Smooth muscle cell of the coronary artery (primary cell): Measurements from ENCODE around the gene DRG2. TPM values are rescaled to one million over a fixed set of nuclear protein-coding genes. Genes with fewer than 3 reads are reported as not detected.

Experiments used
- total RNA-seq: library from RNA; depleted of rRNA; stranded (reverse); fragments of >200 nt; gene quantifications from 2 replicates; pipeline ENCODE4 v1.2.3, GENCODE V29; 2014; ENCODE audit warnings: low replicate concordance

DRG2 gene, protein sequence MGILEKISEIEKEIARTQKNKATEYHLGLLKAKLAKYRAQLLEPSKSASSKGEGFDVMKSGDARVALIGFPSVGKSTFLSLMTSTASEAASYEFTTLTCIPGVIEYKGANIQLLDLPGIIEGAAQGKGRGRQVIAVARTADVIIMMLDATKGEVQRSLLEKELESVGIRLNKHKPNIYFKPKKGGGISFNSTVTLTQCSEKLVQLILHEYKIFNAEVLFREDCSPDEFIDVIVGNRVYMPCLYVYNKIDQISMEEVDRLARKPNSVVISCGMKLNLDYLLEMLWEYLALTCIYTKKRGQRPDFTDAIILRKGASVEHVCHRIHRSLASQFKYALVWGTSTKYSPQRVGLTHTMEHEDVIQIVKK
- 31.0 and 35.0 TPM in 2 replicates for total RNA-seq

GRCh38 chr17:18087610-18088491 lies at the start of gene DRG2:
Gene DRG2, plus strand, starts transcription at chr17:18087948. Its CDS starts 76 bp downstream, at chr17:18088024.

DNA sequence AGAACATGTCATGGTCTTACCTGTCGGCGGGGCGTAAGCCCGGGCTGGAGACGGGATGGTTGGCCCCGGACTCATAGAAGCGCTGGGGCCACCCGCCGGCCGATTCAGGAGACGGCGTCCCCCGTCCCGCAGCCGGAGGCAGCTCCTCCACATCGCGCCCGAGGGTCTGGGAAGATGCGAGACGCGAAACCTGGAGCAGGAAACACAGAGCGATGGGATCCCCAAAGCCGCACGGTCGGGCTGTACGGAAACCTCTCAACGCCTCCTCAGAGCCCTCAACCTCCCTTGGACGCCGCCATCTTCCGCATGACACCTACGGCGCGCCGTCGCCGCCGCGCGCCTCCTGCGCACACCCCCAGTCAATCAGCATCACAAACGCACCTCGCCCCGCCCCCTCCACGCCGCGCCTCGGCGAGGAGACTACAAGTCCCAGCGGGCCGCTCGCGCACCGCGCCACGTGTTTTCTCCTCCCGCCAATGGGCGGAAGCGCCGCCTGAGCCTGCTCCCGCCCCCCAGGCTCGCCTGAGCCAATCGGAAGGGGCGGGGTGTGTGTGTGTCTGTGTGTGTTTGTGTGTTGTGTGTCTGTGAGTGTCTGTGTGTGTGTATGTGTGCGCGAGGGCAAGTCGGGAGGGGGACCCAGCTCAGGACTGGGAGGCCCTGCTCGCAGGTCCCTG lies 48.8 kb upstream of the DRG2 start, which contains the start of the genes ATPAF2 and GID4:
Gene ATPAF2 (minus strand): TSS at position 308 of the 674 bp plus-strand sequence. CDS start 155 bp downstream, at position 153.
Gene GID4 (plus strand): TSS at position 548 of the 674 bp plus-strand sequence. CDS start 57 bp downstream, at position 605.

GRCh38 chr17:18108401-18109312 lies 20.9 kb downstream of the DRG2 start, which contains the start of gene MYO15A:
Gene MYO15A, plus strand, starts transcription at chr17:18108756. Its CDS starts 10,045 bp downstream, at chr17:18118801.

Other genes with a start within 250 kb of the DRG2 start
- gene TOM1L2, start 115.5 kb upstream of the DRG2 start, total RNA-seq: 26.7 and 30.3 TPM in 2 replicates
- 0.83 and 3.0 TPM in 2 replicates for gene DRC3, start 115.1 kb upstream of the DRG2 start, total RNA-seq
- 15.8 and 16.5 TPM in 2 replicates for gene ATPAF2, start 48.8 kb upstream of the DRG2 start, total RNA-seq
- gene GID4, start 48.5 kb upstream of the DRG2 start, total RNA-seq: 4.2 and 8.9 TPM in 2 replicates
- gene MYO15A, start 20.8 kb downstream of the DRG2 start, total RNA-seq: 0.53 and 1.6 TPM in 2 replicates
- 99.0 and 115 TPM in 2 replicates for gene ALKBH5, start 95.9 kb downstream of the DRG2 start, total RNA-seq
- 33.6 and 36.9 TPM in 2 replicates for gene LLGL1, start 137.7 kb downstream of the DRG2 start, total RNA-seq
- 357 and 597 TPM in 2 replicates for gene FLII, start 170.8 kb downstream of the DRG2 start, total RNA-seq
- 12.4 and 14.9 TPM in 2 replicates for gene MIEF2, start 172.7 kb downstream of the DRG2 start, total RNA-seq
- gene TOP3A, start 227.0 kb downstream of the DRG2 start, total RNA-seq: 12.9 and 15.2 TPM in 2 replicates
- 10.6 and 11.6 TPM in 2 replicates for gene SMCR8, start 227.3 kb downstream of the DRG2 start, total RNA-seq